MCF 10A (cell line): ENCODE results near the gene APOA1. TPM values are rescaled to one million over a fixed set of nuclear protein-coding genes. Genes with fewer than 3 reads are reported as not detected.

Source experiments
- BruUV-seq: library from RNA; stranded (reverse); fragments of 400-500 nt; replicated peaks from 2 replicates; lab custom pipeline; 2021; lab: Mats Ljungman, UMichigan
- CTCF ChIA-PET: fragments of 300-600 bp; sonication (Branson Sonifier 250); formaldehyde crosslinking; extraction: SDS; loops from one replicate; lab custom pipeline; 2021; ENCODE audit warnings: antibody characterized with exemption, inconsistent platforms; lab: Yijun Ruan, JAX
- POLR2A ChIA-PET: fragments of 300-600, 350-650 bp; sonication (Branson Sonifier 250); formaldehyde crosslinking; extraction: SDS; loops from one replicate; lab custom pipeline; 2020; ENCODE audit warnings: antibody characterized with exemption, inconsistent platforms; lab: Yijun Ruan, JAX
- DNase-seq: peaks from one replicate; pipeline ENCODE4 v3.0.0-alpha.2; 2018; ENCODE audit not compliant: unreplicated experiment
- H3K27ac Mint-ChIP-seq: one replicate; pipeline ENCODE4 v1.8.0; 2022; ENCODE audit warnings: mild to moderate bottlenecking, low read depth, mixed read lengths; ENCODE audit not compliant: unreplicated experiment
- H3K27me3 Mint-ChIP-seq: one replicate; pipeline ENCODE4 v1.8.0; 2022; ENCODE audit warnings: mixed read lengths; ENCODE audit not compliant: insufficient read depth, unreplicated experiment
- H3K36me3 Mint-ChIP-seq: one replicate; pipeline ENCODE4 v1.8.0; 2022; ENCODE audit warnings: mild to moderate bottlenecking, moderate library complexity, mixed read lengths; ENCODE audit not compliant: insufficient read depth, unreplicated experiment
- H3K4me1 Mint-ChIP-seq: one replicate; pipeline ENCODE4 v1.8.0; 2022; ENCODE audit warnings: mixed read lengths; ENCODE audit not compliant: insufficient read depth, unreplicated experiment
- H3K4me3 Mint-ChIP-seq: one replicate; pipeline ENCODE4 v1.8.0; 2022; ENCODE audit warnings: mild to moderate bottlenecking, moderate library complexity, mixed read lengths; ENCODE audit not compliant: unreplicated experiment
- H3K9me3 Mint-ChIP-seq: one replicate; pipeline ENCODE4 v1.8.0; 2022; ENCODE audit warnings: mixed read lengths; ENCODE audit not compliant: unreplicated experiment
- CTCF ChIP-seq: fragments of 200-600 bp; IDR thresholded peaks from one replicate; pipeline ENCODE4 v1.8.0; 2022; ENCODE audit warnings: antibody characterized with exemption, mild to moderate bottlenecking; ENCODE audit not compliant: unreplicated experiment
- intact Hi-C: fragments of 100-400 bp; cut with micrococcal nuclease; formaldehyde crosslinking; loops from 2 replicates; pipeline ENCODE4 v1.14.1; 2022
- total RNA-seq: library from RNA; stranded (reverse); gene quantifications from 2 replicates; pipeline ENCODE4 v1.2.3, GENCODE V29; 2022

The APOA1 gene
- total RNA-seq, 1 experiment from 2014 or later, result not detected

GRCh38 chr11:116857316-116857715 lies 19.9 kb upstream of the APOA1 start:
- DNase-seq, result no peak
- H3K9me3 Mint-ChIP-seq, result no peaks in the 10 kb centered on the region
- no peak overlapping the region for H3K4me3 Mint-ChIP-seq
- TF ChIP-seq CTCF, result no peak
- BruUV-seq, result no TSS peak
- peaks cover 18% of the 10 kb centered on the region for H3K4me1 Mint-ChIP-seq
- no peak overlapping the region for H3K27ac Mint-ChIP-seq
- intact Hi-C loops, result no loop called here
- H3K36me3 Mint-ChIP-seq, result peaks cover 56% of the 10 kb centered on the region
- ChIA-PET POLR2A (no interaction called here), CTCF (interaction anchor here (0.6 to 1.8 kb wide), 3 partner anchors 21 to 24 kb away, joined by 3 to 7 read pairs (median 6); no protein-coding TSS in a partner anchor)
- no peaks in the 10 kb centered on the region for H3K27me3 Mint-ChIP-seq

- TF ChIP-seq CTCF, result no peak
These were observed 19.0 kb upstream of the APOA1 start for GRCh38 chr11:116856423-116856822.

GRCh38 chr11:116855413-116855812 lies 18.0 kb upstream of the APOA1 start:
- intact Hi-C loops, result no loop called here
- no peaks in the 10 kb centered on the region for H3K27me3 Mint-ChIP-seq
- no peaks in the 10 kb centered on the region for H3K9me3 Mint-ChIP-seq
- no peak for TF ChIP-seq CTCF
- peaks cover 43% of the 10 kb centered on the region for H3K36me3 Mint-ChIP-seq
- no peak overlapping the region for H3K27ac Mint-ChIP-seq
- CTCF ChIA-PET, result interaction anchor here (1.2 to 5.3 kb wide), 2 partner anchors 19 to 251 kb away, joined by 3 to 24 read pairs; partner anchors contain the start of gene APOA1
- POLR2A ChIA-PET, result interaction anchor here (0.6 kb wide), 1 partner anchor 169 kb away, joined by 3 read pairs; no protein-coding TSS in a partner anchor
- no peak overlapping the region for H3K4me3 Mint-ChIP-seq
- no TSS peak for BruUV-seq
- peaks cover 18% of the 10 kb centered on the region for H3K4me1 Mint-ChIP-seq
- no peak for DNase-seq

More at GRCh38 chr11:116856423-116856822, 19.0 kb upstream of the APOA1 start:
- Mint-ChIP-seq H3K36me3 (peaks cover 49% of the 10 kb centered on the region), H3K4me3 (no peak overlapping the region), H3K27ac (no peak overlapping the region), H3K27me3 (no peaks in the 10 kb centered on the region), H3K4me1 (peaks cover 18% of the 10 kb centered on the region), H3K9me3 (no peaks in the 10 kb centered on the region)
- ChIA-PET CTCF (interaction anchor here (1.1 kb wide), 1 partner anchor 250 kb away, joined by 4 read pairs; no protein-coding TSS in a partner anchor), POLR2A (no interaction called here)
- BruUV-seq, result no TSS peak
- no peak for DNase-seq
- intact Hi-C loops, result no loop called here

GRCh38 chr11:116853461-116854073 lies 16.1 kb upstream of the APOA1 start:
- Mint-ChIP-seq H3K36me3 (peaks cover 43% of the 10 kb centered on the region), H3K27ac (no peak overlapping the region), H3K4me3 (no peak overlapping the region), H3K4me1 (peaks cover 18% of the 10 kb centered on the region), H3K9me3 (no peaks in the 10 kb centered on the region), H3K27me3 (no peaks in the 10 kb centered on the region)
- intact Hi-C loops, result no loop called here
- BruUV-seq, result no TSS peak
- no peak for TF ChIP-seq CTCF
- DNase-seq, result peak; percentile 50
- ChIA-PET CTCF (interaction anchor here (0.8 to 5.3 kb wide), 5 partner anchors 9 to 252 kb away, joined by 3 to 24 read pairs (median 4); partner anchors contain the start of gene APOA1), POLR2A (interaction anchor here (0.6 kb wide), 1 partner anchor 255 kb away, joined by 6 read pairs; no protein-coding TSS in a partner anchor)
